HG03378 (cell line): Measurements from ENCODE around the gene HLA-DRA.
A peak's percentile ranks its signal among the peaks of the same experiment; 100 is the strongest.

ENCODE experiments used
- ATAC-seq: cut with Tn5 transposase; IDR thresholded peaks from one replicate; pipeline ENCODE4 v1.9.1; 2021; ENCODE audit warnings: mild to moderate bottlenecking, moderate library complexity; ENCODE audit not compliant: unreplicated experiment

HLA-DRA gene

GRCh38 chr6:32439602-32440214 lies at the start of gene HLA-DRA:
Gene HLA-DRA, plus strand, starts transcription at chr6:32439887. Its CDS starts 64 bp downstream, at chr6:32439951.
- peak; percentile 73 for ATAC-seq

- ATAC-seq, result no peak
Measured at GRCh38 chr6:32391505-32391904, 48.2 kb upstream of the HLA-DRA start.

GRCh38 chr6:32393665-32394420 lies 45.8 kb upstream of the HLA-DRA start:
- no peak for ATAC-seq

GRCh38 chr6:32396028-32396427 lies 43.7 kb upstream of the HLA-DRA start:
- no peak for ATAC-seq

- ATAC-seq, result peak; percentile 70
Measured at GRCh38 chr6:32397252-32397920, 42.3 kb upstream of the HLA-DRA start.

- ATAC-seq, result no peak
Measured at GRCh38 chr6:32401284-32401963, 38.3 kb upstream of the HLA-DRA start.

GRCh38 chr6:32402812-32403211 lies 36.9 kb upstream of the HLA-DRA start:
- no peak for ATAC-seq

GRCh38 chr6:32405656-32406055 lies 34.0 kb upstream of the HLA-DRA start:
- ATAC-seq, result no peak

- ATAC-seq, result no peak
Measured at GRCh38 chr6:32406197-32406596, 33.5 kb upstream of the HLA-DRA start.

GRCh38 chr6:32406857-32407256 lies 32.8 kb upstream of the HLA-DRA start, which contains the start of gene BTNL2:
Gene BTNL2, minus strand, starts transcription at chr6:32407181. Its CDS starts 58 bp downstream, at chr6:32407123.
- no peak for ATAC-seq

- ATAC-seq, result no peak
Measured at GRCh38 chr6:32410906-32411305, 28.8 kb upstream of the HLA-DRA start.

- no peak for ATAC-seq
Measured at GRCh38 chr6:32411566-32412327, 27.9 kb upstream of the HLA-DRA start.

- no peak for ATAC-seq
Measured at GRCh38 chr6:32413427-32414047, 26.1 kb upstream of the HLA-DRA start.

GRCh38 chr6:32415521-32416019 lies 24.1 kb upstream of the HLA-DRA start:
- ATAC-seq, result no peak

- no peak for ATAC-seq
Measured at GRCh38 chr6:32416036-32416435, 23.7 kb upstream of the HLA-DRA start.

- ATAC-seq, result no peak
Measured at GRCh38 chr6:32424589-32425300, 14.9 kb upstream of the HLA-DRA start.

GRCh38 chr6:32426338-32426737 lies 13.3 kb upstream of the HLA-DRA start:
- ATAC-seq, result no peak

GRCh38 chr6:32427218-32427617 lies 12.5 kb upstream of the HLA-DRA start:
- ATAC-seq, result no peak

- no peak for ATAC-seq
Measured at GRCh38 chr6:32427934-32428474, 11.7 kb upstream of the HLA-DRA start.
